ENCODE results near the gene GREB1L. TPM values are rescaled to one million over a fixed set of nuclear protein-coding genes. Genes with fewer than 3 reads are reported as not detected.
"Not testable (repeated sequence)": the region's sequence is repeated elsewhere in the genome, so short reads cannot be mapped to it uniquely, and the experiment has no call there.

Gene GREB1L
- polyA plus RNA-seq, 1 experiment, result 0.01 TPM

- no peaks in the 10 kb centered on the region for H3K27me3 ChIP-seq (ENCODE audit: control insufficient read depth, insufficient read depth, low read length)
- H3K27ac ChIP-seq (ENCODE audit: low read depth, low read length), result no peak overlapping the region
- ChIA-PET CTCF (no interaction called here), POLR2A (no interaction called here)
- no peak for TF ChIP-seq CTCF (IDR thresholded peaks at IDR 0.05; ENCODE audit: low read depth, low read length)
- H3K9me3 ChIP-seq (ENCODE audit: control insufficient read depth, insufficient read depth, low read length), result no peaks in the 10 kb centered on the region
- no peak overlapping the region for H3K4me3 ChIP-seq (ENCODE audit: low read depth, low read length)
- DNase-seq (ENCODE audit: low read depth, low spot score), result no peak
Observed at GRCh38 chr18:21203126-21203525, 38.9 kb upstream of the GREB1L start.

- Histone ChIP-seq H3K4me3 (ENCODE audit: low read depth, low read length) (no peak overlapping the region), H3K27ac (ENCODE audit: low read depth, low read length) (no peak overlapping the region), H3K9me3 (ENCODE audit: control insufficient read depth, insufficient read depth, low read length) (no peaks in the 10 kb centered on the region), H3K27me3 (ENCODE audit: control insufficient read depth, insufficient read depth, low read length) (no peaks in the 10 kb centered on the region)
- DNase-seq (ENCODE audit: low read depth, low spot score), result no peak
- ChIA-PET CTCF (no interaction called here), POLR2A (no interaction called here)
- no peak for TF ChIP-seq CTCF (IDR thresholded peaks at IDR 0.05; ENCODE audit: low read depth, low read length)
Observed at GRCh38 chr18:21203542-21204241, 38.3 kb upstream of the GREB1L start.

GRCh38 chr18:21205695-21206094, 36.3 kb upstream of the GREB1L start:
- H3K9me3 ChIP-seq (ENCODE audit: control insufficient read depth, insufficient read depth, low read length), result no peaks in the 10 kb centered on the region
- POLR2A ChIA-PET, result no interaction called here
- H3K4me3 ChIP-seq (ENCODE audit: low read depth, low read length), result no peak overlapping the region
- H3K27me3 ChIP-seq (ENCODE audit: control insufficient read depth, insufficient read depth, low read length), result no peaks in the 10 kb centered on the region
- H3K27ac ChIP-seq (ENCODE audit: low read depth, low read length), result no peak overlapping the region
- CTCF ChIA-PET, result interaction anchor here (2.9 kb wide), 1 partner anchor 11 kb away, joined by 9 read pairs; no protein-coding TSS in a partner anchor
- DNase-seq (ENCODE audit: low read depth, low spot score), result no peak
- no peak for TF ChIP-seq CTCF (IDR thresholded peaks at IDR 0.05; ENCODE audit: low read depth, low read length)

- TF ChIP-seq CTCF (IDR thresholded peaks at IDR 0.05; ENCODE audit: low read depth, low read length), result no peak
- CTCF ChIA-PET, result interaction anchor here (0.6 to 1.7 kb wide), 2 partner anchors 15 to 298 kb away, joined by 4 to 5 read pairs; no protein-coding TSS in a partner anchor
- no peaks in the 10 kb centered on the region for H3K9me3 ChIP-seq (ENCODE audit: control insufficient read depth, insufficient read depth, low read length)
- POLR2A ChIA-PET, result no interaction called here
- no peaks in the 10 kb centered on the region for H3K27me3 ChIP-seq (ENCODE audit: control insufficient read depth, insufficient read depth, low read length)
- H3K27ac ChIP-seq (ENCODE audit: low read depth, low read length), result no peak overlapping the region
- no peak overlapping the region for H3K4me3 ChIP-seq (ENCODE audit: low read depth, low read length)
- no peak for DNase-seq (ENCODE audit: low read depth, low spot score)
Observed at GRCh38 chr18:21210278-21210677, 31.8 kb upstream of the GREB1L start.

- DNase-seq (ENCODE audit: low read depth, low spot score), result no peak
- ChIA-PET POLR2A (no interaction called here), CTCF (interaction anchor here (0.6 to 1.7 kb wide), 2 partner anchors 16 to 297 kb away, joined by 4 to 5 read pairs; no protein-coding TSS in a partner anchor)
- Histone ChIP-seq H3K9me3 (ENCODE audit: control insufficient read depth, insufficient read depth, low read length) (no peaks in the 10 kb centered on the region), H3K27ac (ENCODE audit: low read depth, low read length) (no peak overlapping the region), H3K27me3 (ENCODE audit: control insufficient read depth, insufficient read depth, low read length) (peaks cover 3% of the 10 kb centered on the region), H3K4me3 (ENCODE audit: low read depth, low read length) (no peak overlapping the region)
- TF ChIP-seq CTCF (IDR thresholded peaks at IDR 0.05; ENCODE audit: low read depth, low read length), result no peak
Observed at GRCh38 chr18:21210784-21211183, 31.2 kb upstream of the GREB1L start.

- H3K27ac ChIP-seq (ENCODE audit: low read depth, low read length); POLR2A ChIA-PET; H3K4me3 ChIP-seq (ENCODE audit: low read depth, low read length); H3K9me3 ChIP-seq (ENCODE audit: control insufficient read depth, insufficient read depth, low read length); H3K27me3 ChIP-seq (ENCODE audit: control insufficient read depth, insufficient read depth, low read length); DNase-seq (ENCODE audit: low read depth, low spot score): not testable (repeated sequence)
- CTCF ChIA-PET, result interaction anchor here (0.6 to 0.9 kb wide), 3 partner anchors 19 to 98 kb away, joined by 3 to 6 read pairs (median 4); no protein-coding TSS in a partner anchor
Observed at GRCh38 chr18:21214409-21214808, 27.6 kb upstream of the GREB1L start.

Measured in AG04450 (cell line).